ENCODE data around the gene PSMB2. TPM values are rescaled to one million over a fixed set of nuclear protein-coding genes. Genes with fewer than 3 reads are reported as not detected.

PSMB2 gene
- total RNA-seq, 1 experiment from 2014 or later, result 59.9 TPM

DNA sequence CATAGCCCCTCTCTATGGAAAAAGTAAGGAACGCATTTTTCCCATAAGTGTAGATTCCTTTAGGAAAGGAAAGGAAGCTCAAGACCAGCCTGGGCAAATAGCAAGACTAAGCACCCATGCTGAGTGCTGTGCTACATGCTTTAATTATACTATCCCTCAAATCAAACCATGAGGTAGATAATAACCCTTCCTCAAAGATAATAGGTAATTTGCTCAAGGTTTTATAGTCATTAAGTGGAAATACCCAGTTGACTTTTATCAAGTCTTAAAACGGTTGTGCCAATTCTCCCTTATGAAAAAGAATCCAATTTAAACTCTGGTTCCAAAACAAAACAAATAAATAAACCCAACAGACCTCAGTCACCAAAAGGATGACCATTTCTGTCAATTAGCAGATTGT, 87.5 kb downstream of the PSMB2 start:
- Mint-ChIP-seq H3K36me3 (ENCODE audit: insufficient read depth, unreplicated experiment) (peaks cover 48% of the 10 kb centered on the region), H3K27me3 (ENCODE audit: insufficient read depth, unreplicated experiment) (no peaks in the 10 kb centered on the region), H3K9me3 (ENCODE audit: unreplicated experiment) (no peaks in the 10 kb centered on the region), H3K4me1 (ENCODE audit: low read depth, unreplicated experiment) (no peaks in the 10 kb centered on the region), H3K27ac (ENCODE audit: unreplicated experiment) (no peak overlapping the region), H3K4me3 (ENCODE audit: unreplicated experiment) (no peak overlapping the region)
- peaks cover 12% of the 10 kb centered on the region for H3K4me1 ChIP-seq
- POLR2A ChIA-PET, result no interaction called here
- no peak overlapping the region for H3K4me3 ChIP-seq (ENCODE audit: low read depth, low read length)
- no peaks in the 10 kb centered on the region for H3K9me3 ChIP-seq
- no TSS peak for BruUV-seq (replicated peaks)
- H3K27me3 ChIP-seq (replicated peaks; ENCODE audit: control insufficient read depth, insufficient read depth, low read length), result no peaks in the 10 kb centered on the region
- intact Hi-C loops (cut with micrococcal nuclease; ENCODE audit: unreplicated experiment), result loop anchor here (10.0 kb wide), 1 partner anchor 479 kb away; the partner anchor contains the start of gene ZMYM1
- no peak for DNase-seq
- CTCF ChIA-PET, result no interaction called here
- no peaks in the 10 kb centered on the region; the same call in 1 of the 2 replicates for H3K36me3 ChIP-seq (ENCODE audit: control insufficient read depth, insufficient read depth, low read length)
- TF ChIP-seq, protein P1, sequence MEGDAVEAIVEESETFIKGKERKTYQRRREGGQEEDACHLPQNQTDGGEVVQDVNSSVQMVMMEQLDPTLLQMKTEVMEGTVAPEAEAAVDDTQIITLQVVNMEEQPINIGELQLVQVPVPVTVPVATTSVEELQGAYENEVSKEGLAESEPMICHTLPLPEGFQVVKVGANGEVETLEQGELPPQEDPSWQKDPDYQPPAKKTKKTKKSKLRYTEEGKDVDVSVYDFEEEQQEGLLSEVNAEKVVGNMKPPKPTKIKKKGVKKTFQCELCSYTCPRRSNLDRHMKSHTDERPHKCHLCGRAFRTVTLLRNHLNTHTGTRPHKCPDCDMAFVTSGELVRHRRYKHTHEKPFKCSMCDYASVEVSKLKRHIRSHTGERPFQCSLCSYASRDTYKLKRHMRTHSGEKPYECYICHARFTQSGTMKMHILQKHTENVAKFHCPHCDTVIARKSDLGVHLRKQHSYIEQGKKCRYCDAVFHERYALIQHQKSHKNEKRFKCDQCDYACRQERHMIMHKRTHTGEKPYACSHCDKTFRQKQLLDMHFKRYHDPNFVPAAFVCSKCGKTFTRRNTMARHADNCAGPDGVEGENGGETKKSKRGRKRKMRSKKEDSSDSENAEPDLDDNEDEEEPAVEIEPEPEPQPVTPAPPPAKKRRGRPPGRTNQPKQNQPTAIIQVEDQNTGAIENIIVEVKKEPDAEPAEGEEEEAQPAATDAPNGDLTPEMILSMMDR (IDR thresholded peaks at IDR 0.05; ENCODE audit: insufficient read depth in 1 of 2, low read depth in 1 of 2, low read length in 1 of 2, severe bottlenecking in 1 of 2, unreplicated experiment in 1 of 2), result no peak

Other genes starting within 250 kb of the PSMB2 start
- gene KIAA0319L, start 84.1 kb downstream of the PSMB2 start, total RNA-seq (2022), result 39.9 and 40.2 TPM in 2 replicates
- gene NCDN, start 83.7 kb downstream of the PSMB2 start, total RNA-seq (2022), result 12.8 and 14.1 TPM in 2 replicates
- gene TFAP2E, start 68.2 kb downstream of the PSMB2 start, total RNA-seq (2022), result 3.4 and 3.5 TPM in 2 replicates
- 6.6 and 8.1 TPM in 2 replicates for gene C1orf216, start 77.4 kb upstream of the PSMB2 start, total RNA-seq (2022)
- gene CLSPN, start 128.5 kb upstream of the PSMB2 start, total RNA-seq (2022), result 22.6 and 23.2 TPM in 2 replicates
- gene AGO4, start 166.5 kb upstream of the PSMB2 start, total RNA-seq (2022), result 5.0 and 8.1 TPM in 2 replicates
- 28.9 and 29.8 TPM in 2 replicates for gene AGO1, start 241.7 kb upstream of the PSMB2 start, total RNA-seq (2022)